Iris pigment epithelial cell (primary cell): ENCODE data around the gene DLX4.

Experiments
- DNase-seq: peaks from one replicate; pipeline ENCODE4 v3.0.0-alpha.2; 2011; ENCODE audit warnings: low read depth

Gene DLX4

DNA sequence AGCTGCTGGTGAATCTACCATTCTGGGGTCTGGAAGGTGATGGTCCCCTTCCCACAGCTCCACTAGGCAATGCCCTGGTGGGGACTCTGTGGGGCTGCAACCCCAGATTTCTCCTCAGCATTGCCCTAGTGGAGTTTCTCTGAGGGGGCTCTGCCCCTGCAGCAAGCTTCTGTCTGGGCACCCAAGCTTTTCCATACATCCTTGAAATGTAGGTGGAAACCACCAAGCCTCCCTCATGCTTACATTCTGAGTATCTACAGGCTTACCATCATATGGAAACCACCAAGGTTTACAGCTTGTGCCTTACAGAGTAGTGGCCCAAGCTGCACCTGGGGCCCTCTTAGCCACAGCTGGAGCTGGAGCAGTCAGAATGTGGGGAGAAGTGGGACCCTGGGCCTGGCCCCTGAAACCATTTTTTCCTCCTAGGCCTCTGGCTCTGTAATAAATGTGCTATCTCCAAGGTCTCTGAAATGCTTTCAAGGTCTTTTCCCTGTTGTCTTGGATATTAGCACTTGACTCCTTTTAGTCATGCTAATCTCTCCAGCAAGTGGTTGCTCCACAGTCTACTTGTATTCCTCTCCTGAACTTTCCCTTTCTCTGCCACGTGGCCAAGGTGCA is 45.6 kb downstream of the DLX4 start:
- DNase-seq: no peak

DNA sequence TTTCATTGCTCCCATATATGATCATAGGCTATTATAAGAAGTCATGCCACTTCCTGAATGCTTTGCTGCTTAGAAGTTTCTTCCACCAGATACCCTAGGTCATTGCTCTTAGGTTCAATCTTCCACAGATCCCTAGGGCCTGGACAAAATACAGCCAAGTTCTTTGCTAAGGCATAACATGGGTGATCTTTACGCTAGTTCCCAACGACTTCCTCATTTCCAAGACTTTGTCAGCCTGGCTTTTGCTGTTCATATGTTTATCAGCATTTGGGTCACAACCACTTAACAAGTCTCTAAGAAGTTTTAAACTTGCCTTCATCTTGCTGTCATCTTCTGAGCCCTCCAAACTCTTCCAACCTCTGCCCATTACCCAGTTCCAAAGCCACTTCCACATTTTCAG is 46.2 kb downstream of the DLX4 start:
- no peak for DNase-seq

DNA sequence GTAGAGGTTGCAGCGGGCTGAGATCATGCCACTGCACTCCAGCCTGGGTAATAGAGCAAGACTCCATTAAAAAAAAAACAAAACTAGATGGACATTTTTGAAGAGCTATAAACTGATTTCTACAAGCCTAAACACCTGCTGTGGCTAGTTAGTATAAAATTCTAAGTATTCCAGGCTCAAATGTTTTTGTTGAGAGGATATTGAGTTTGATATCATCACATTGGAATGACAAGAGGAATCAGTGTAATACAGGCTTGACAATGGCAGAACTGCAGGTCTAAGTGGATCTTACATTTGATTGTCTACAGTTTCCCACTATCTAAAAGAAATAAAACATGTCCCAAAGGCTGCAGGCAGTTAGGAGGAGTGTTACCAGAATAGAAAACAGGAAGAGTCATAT is 49.9 kb downstream of the DLX4 start:
- DNase-seq: no peak

DNA sequence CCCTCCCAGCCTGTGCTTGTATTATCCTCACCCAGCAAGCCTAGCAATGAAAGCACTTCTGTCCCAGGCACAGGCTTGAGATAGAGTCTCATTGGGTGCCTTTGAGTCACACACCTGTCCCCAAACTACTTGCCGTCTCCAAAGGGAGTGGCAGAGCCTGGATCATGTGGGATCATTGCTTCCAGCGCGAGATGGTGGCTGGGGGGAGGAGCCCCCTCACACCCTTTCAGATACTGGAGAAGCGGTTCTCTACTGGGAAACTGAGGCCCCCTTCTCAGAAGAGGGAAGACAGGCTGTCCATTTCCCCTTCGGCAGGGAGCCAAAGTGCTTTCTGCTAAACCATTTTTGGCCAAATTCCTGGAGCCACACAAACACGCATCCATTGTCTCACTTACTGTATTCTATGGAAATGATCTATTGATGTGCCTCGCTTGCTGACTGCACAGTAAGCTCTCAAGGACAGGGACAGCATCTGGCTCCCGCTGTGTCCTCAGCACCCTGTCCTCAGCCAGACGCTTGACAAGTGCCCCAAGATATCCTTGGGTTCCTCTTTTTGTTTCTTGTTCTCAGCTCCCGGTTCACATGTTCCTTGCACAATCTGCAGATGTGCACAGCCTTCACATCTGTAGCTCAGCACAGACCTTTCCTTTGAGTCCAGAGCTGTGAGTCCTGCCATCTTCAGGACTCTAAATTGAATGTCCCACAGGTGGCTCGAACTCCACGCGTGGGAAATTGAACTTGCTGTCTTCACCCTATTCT is 52.0 kb downstream of the DLX4 start:
- DNase-seq: no peak

DNA sequence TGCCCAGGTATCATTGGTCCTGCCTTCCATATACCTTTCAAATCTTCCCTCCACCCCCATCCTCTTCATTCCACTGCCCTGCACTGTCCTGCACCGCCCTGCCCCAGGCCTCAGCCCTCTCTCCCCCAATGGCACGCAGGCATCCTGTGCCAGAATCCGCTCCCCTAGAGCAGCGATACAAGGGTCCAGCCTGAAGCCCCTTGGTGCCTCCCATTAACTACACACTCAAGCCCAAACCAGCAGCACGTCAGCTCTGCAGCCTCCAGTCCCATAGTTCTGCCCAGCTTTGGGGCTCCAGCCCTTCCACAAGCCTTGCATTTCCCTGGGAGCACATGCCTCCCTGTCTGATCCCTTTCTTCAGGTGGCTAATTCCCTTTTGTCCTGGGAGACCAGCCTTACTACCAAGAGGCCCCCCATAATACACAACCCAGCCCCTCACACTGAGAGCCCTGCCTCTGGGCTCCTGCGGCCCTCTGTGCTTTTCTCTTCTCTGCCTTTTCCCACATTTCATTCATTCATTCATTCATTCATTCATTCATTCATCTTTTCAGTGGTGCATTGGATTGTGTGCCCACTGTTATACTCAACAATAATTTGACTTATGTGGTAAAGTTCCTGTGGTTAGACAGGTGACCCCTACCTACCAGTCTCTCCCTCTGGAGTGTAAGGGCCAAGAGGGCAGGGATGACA is 52.8 kb downstream of the DLX4 start:
- DNase-seq: no peak

DNA sequence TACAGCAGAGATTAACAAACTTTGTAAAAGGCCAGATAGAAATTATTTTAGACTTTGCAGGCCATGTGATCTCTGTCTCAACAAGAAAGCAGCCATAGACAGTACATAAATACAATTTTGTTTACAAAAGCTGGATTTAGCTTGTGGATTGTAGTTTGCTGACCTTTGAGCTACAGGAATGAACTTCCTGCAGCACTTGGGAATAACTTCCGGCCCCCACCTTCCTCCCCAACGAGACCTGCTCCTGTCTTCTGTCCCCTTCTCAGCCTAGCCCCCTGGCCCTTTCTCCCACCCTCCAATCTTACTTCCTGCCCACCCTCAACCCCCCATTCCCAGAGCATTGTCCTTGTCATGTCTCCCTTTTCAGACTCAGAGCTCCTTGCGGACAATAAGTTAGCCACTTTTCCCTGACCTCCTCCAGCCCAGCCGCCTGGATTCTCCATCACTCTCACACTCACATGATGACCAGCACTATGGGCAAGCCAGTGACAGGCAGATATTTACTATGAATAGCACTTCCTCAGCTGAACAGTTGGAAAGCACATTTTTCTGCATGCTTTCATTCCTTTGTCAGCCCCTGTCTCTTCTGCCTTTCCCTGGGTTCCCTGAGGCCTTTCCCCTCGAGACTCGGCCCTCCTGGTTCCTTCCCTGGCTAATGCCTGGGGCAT is 53.6 kb downstream of the DLX4 start:
- DNase-seq: peak; percentile 17

DNA sequence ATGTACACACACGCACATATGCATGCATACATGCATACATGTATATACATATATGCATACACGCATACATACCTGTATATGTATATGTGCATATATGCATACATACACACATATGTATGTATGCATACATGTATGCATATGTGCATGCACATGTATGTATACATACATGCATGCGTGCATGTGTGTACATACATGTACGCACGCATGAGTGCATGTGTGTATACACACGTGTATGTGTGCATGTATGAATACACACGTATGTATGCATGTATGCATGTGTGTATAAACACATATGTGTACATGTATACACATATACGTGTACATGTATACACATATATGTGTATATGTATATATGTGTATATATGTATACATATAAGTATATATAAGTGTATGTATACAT is 54.5 kb downstream of the DLX4 start:
- DNase-seq: no peak
